ENCODE results near the gene GRIK3.

DNA sequence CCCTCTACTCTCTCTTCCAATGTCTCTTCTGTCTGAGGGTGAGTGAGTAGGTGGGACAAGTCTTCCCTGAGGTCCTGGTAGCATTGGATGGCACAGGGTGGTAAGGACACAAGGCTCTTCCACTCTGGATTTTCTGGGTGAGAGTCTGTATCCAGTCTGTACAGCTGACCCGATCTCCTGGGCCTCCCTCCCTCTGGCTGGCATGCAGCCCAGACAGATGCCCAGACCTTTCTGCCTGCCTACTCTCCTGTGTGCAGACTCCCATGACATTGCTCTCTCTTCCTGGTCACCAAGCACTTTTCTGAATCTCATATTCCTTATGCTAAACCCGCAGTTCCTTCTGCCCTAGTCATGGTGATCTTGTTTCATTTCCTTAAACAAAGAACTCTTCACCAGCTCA lies 100.3 kb downstream of the GRIK3 start:
- TF ChIP-seq, protein P1, sequence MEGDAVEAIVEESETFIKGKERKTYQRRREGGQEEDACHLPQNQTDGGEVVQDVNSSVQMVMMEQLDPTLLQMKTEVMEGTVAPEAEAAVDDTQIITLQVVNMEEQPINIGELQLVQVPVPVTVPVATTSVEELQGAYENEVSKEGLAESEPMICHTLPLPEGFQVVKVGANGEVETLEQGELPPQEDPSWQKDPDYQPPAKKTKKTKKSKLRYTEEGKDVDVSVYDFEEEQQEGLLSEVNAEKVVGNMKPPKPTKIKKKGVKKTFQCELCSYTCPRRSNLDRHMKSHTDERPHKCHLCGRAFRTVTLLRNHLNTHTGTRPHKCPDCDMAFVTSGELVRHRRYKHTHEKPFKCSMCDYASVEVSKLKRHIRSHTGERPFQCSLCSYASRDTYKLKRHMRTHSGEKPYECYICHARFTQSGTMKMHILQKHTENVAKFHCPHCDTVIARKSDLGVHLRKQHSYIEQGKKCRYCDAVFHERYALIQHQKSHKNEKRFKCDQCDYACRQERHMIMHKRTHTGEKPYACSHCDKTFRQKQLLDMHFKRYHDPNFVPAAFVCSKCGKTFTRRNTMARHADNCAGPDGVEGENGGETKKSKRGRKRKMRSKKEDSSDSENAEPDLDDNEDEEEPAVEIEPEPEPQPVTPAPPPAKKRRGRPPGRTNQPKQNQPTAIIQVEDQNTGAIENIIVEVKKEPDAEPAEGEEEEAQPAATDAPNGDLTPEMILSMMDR (IDR thresholded peaks at IDR 0.05) = no peak
- no peak for TF ChIP-seq POLR2A (IDR thresholded peaks at IDR 0.05)

Measured in right lobe of liver (tissue), 4 donors.